K562 (cell line): ENCODE results near the gene EFNA2. TPM values are rescaled to one million over a fixed set of nuclear protein-coding genes. Genes with fewer than 3 reads are reported as not detected.

Experiments used
- NFE2 ChIP-seq: IDR thresholded peaks from 2 replicates; pipeline ENCODE4 v1.6.1; 2014; ENCODE audit warnings: antibody characterized with exemption, low read depth
- PRDM10 ChIP-seq: fragments of 450-650 bp; IDR thresholded peaks from 2 replicates; pipeline ENCODE4 v1.6.1; 2018; ENCODE audit not compliant: partially characterized antibody
- SIX5 ChIP-seq, 2 experiments: IDR thresholded peaks; 2 replicates each; pipeline ENCODE4 v1.6.1; 2011; ENCODE audit warnings: low read length in 2 of 2, borderline replicate concordance in 1 of 2, low read depth in 1 of 2, mild to moderate bottlenecking in 1 of 2, moderate library complexity in 1 of 2; ENCODE audit not compliant: insufficient read depth in 1 of 2
- ZNF318 ChIP-seq, 2 experiments: fragments of 450-650 bp; IDR thresholded peaks; 2 replicates each; pipeline ENCODE4 v1.6.1; 2016; ENCODE audit warnings: mild to moderate bottlenecking in 2 of 2, borderline replicate concordance in 1 of 2, low read depth in 1 of 2, moderate library complexity in 1 of 2
- polyA plus RNA-seq, 8 experiments: library from polyadenylated mRNA; depleted of rRNA in 4 of 8; stranded (reverse) in 5 of 8; unstranded in 3 of 8; fragments of >200 nt; fragmentation: Nextera tagmentation in 2 of 8; fragmentation: Illumina TruSeq in 1 of 8; extraction: Ambion mirVana in 2 of 8; extraction: Trizol in 1 of 8; gene quantifications; 2 replicates each; pipeline versions ENCODE4 v1.2.1 to v1.2.3, GENCODE V29; 2011 to 2014; ENCODE audit warnings: inconsistent platforms in 1 of 8, missing spikeins in 1 of 8
- total RNA-seq, 7 experiments: library from RNA; depleted of rRNA in 6 of 7; stranded (reverse); fragments of >200 nt in 6 of 7; fragmentation: Illumina TruSeq in 2 of 7; extraction: Trizol in 2 of 7; gene quantifications; 2 replicates each; pipeline versions ENCODE4 v1.2.1 to v1.2.3, GENCODE V29; 2011 to 2021; ENCODE audit warnings: low replicate concordance in 1 of 7
- TF ChIP-seq, protein P1 (sequence below): fragments of 450-650 bp; formaldehyde crosslinking; IDR thresholded peaks from 2 replicates; pipeline ENCODE4 v1.4.0; 2022; ENCODE audit warnings: mild to moderate bottlenecking, moderate library complexity
- TF ChIP-seq, protein P2 (sequence below): fragments of 250-450 bp; sonication (Bioruptor Pico); IDR thresholded peaks from 2 replicates; pipeline ENCODE4 v1.4.0; 2020; ENCODE audit warnings: mild to moderate bottlenecking, moderate library complexity, borderline replicate concordance

The EFNA2 gene
- total and polyA plus RNA-seq, 9 of the 15 experiments (the other 6 are each of a cell fraction or from before 2014, with no cell fraction given) = 0.11 to 0.44 (median 0.15) TPM; not detected in 6

DNA sequence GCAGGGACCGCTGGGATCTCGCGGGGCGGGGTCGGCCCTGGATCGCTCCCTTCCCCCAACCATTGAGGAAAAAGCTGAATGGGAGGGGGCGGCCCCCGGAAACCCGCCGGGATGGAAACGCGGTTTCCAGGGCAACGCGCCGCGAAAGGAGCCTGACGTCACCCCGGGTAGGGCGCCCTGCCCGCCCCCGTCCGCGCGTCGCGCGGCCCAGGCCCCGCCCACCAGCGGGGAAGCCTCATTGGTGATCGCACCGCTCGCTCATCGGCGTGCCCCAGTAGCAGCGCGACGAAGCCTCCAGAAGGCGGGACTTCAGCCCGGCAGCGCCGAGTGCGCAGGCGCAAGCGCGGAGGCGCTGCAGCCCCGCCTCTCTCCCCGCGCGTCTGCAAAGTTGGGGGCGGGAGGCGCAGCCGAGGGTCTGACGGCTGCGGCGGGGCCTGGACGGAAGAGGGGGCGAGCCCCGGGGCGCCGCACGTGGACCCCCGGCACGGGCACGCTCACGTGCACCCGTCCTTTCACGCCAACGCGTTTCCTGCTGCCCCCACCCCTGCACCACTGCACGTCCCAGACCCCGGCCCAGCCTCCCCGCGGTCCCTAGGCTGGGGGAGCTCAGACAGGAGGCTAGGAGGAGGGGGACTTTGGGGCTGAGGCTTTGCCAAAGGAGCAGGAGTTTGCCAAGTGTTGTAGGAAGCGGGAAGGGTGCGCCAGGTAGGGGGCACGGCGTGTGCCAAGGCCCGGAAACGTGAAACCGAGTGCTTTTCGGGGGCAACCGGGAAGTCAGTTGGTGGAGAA, 24.7 kb upstream of the EFNA2 start (continued):
- TF ChIP-seq ZNF318 (IDR thresholded peaks at IDR 0.05; ENCODE audit: borderline replicate concordance in 1 of 2, low read depth in 1 of 2) (no peak), NFE2 (no peak), SIX5 (IDR thresholded peaks at IDR 0.05; ENCODE audit: borderline replicate concordance in 1 of 2, insufficient read depth in 1 of 2, low read depth in 1 of 2, low read length in 2 of 2) (no peak), PRDM10 (peak; percentile 84)
- TF ChIP-seq, protein P1, sequence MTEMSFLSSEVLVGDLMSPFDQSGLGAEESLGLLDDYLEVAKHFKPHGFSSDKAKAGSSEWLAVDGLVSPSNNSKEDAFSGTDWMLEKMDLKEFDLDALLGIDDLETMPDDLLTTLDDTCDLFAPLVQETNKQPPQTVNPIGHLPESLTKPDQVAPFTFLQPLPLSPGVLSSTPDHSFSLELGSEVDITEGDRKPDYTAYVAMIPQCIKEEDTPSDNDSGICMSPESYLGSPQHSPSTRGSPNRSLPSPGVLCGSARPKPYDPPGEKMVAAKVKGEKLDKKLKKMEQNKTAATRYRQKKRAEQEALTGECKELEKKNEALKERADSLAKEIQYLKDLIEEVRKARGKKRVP = no peak
- TF ChIP-seq, protein P2, sequence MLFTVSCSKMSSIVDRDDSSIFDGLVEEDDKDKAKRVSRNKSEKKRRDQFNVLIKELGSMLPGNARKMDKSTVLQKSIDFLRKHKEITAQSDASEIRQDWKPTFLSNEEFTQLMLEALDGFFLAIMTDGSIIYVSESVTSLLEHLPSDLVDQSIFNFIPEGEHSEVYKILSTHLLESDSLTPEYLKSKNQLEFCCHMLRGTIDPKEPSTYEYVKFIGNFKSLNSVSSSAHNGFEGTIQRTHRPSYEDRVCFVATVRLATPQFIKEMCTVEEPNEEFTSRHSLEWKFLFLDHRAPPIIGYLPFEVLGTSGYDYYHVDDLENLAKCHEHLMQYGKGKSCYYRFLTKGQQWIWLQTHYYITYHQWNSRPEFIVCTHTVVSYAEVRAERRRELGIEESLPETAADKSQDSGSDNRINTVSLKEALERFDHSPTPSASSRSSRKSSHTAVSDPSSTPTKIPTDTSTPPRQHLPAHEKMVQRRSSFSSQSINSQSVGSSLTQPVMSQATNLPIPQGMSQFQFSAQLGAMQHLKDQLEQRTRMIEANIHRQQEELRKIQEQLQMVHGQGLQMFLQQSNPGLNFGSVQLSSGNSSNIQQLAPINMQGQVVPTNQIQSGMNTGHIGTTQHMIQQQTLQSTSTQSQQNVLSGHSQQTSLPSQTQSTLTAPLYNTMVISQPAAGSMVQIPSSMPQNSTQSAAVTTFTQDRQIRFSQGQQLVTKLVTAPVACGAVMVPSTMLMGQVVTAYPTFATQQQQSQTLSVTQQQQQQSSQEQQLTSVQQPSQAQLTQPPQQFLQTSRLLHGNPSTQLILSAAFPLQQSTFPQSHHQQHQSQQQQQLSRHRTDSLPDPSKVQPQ (CRISPR knock-in tag) = no peak
